Measurements from ENCODE around the gene BLOC1S5.

DNA sequence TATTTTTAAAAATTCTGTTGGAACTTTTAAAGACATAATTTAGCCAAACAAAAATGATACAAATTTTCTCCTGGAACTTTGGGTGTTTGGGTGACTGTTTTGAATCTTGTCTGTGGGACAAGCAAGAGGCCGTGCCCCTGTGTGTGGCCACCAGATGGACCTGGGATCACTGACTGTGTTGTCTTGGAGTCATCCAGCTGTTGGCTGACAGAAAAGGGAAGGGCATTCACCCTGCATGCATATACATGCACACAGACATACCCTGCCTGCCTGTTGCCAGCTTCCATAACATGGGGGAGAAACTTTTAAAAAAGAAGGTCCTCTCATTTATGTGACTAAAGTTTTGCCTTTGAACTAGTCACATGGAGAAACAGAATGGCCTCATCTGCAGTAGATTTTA lies 72.7 kb downstream of the BLOC1S5 start:
- TF ChIP-seq EGR1 (IDR thresholded peaks at IDR 0.05) = no peak
- no peak for TF ChIP-seq CEBPB (IDR thresholded peaks at IDR 0.05)
- TF ChIP-seq EP300 (IDR thresholded peaks at IDR 0.05; ENCODE audit: borderline replicate concordance) = no peak
- TF ChIP-seq TCF12 (IDR thresholded peaks at IDR 0.05; ENCODE audit: low read depth) = no peak
- no peak for TF ChIP-seq TAF1 (IDR thresholded peaks at IDR 0.05; ENCODE audit: low read depth)
- no peak for TF ChIP-seq YY1 (IDR thresholded peaks at IDR 0.05; ENCODE audit: low read depth)
- no peak for TF ChIP-seq CREB1 (IDR thresholded peaks at IDR 0.05; ENCODE audit: low read depth)
- TF ChIP-seq USF1 (IDR thresholded peaks at IDR 0.05) = no peak
- TF ChIP-seq, protein P1, sequence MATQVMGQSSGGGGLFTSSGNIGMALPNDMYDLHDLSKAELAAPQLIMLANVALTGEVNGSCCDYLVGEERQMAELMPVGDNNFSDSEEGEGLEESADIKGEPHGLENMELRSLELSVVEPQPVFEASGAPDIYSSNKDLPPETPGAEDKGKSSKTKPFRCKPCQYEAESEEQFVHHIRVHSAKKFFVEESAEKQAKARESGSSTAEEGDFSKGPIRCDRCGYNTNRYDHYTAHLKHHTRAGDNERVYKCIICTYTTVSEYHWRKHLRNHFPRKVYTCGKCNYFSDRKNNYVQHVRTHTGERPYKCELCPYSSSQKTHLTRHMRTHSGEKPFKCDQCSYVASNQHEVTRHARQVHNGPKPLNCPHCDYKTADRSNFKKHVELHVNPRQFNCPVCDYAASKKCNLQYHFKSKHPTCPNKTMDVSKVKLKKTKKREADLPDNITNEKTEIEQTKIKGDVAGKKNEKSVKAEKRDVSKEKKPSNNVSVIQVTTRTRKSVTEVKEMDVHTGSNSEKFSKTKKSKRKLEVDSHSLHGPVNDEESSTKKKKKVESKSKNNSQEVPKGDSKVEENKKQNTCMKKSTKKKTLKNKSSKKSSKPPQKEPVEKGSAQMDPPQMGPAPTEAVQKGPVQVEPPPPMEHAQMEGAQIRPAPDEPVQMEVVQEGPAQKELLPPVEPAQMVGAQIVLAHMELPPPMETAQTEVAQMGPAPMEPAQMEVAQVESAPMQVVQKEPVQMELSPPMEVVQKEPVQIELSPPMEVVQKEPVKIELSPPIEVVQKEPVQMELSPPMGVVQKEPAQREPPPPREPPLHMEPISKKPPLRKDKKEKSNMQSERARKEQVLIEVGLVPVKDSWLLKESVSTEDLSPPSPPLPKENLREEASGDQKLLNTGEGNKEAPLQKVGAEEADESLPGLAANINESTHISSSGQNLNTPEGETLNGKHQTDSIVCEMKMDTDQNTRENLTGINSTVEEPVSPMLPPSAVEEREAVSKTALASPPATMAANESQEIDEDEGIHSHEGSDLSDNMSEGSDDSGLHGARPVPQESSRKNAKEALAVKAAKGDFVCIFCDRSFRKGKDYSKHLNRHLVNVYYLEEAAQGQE (IDR thresholded peaks at IDR 0.05; ENCODE audit: low read depth) = no peak
- TF ChIP-seq FOXM1 (IDR thresholded peaks at IDR 0.05; ENCODE audit: borderline replicate concordance, low read depth) = no peak

Data from Ishikawa (cell line).